Panc1 (cell line): Measurements from ENCODE around the gene FOXK1. TPM values are rescaled to one million over a fixed set of nuclear protein-coding genes. Genes with fewer than 3 reads are reported as not detected.
A peak's percentile ranks its signal among the peaks of the same experiment; 100 is the strongest.

ENCODE experiments used
- ATAC-seq: fragments of 200-7000 bp; cut with Tn5 transposase; 2 replicates; pipeline ENCODE4 v1.9.1; 2020; ENCODE audit warnings: mild to moderate bottlenecking, moderate library complexity
- BruUV-seq: library from RNA; stranded (reverse); fragments of 400-500 nt; replicated peaks from 2 replicates; lab custom pipeline; 2021; lab: Mats Ljungman, UMichigan
- CTCF ChIA-PET: fragments of 300-600 bp; sonication (Branson Sonifier 250); formaldehyde crosslinking; loops from one replicate; lab custom pipeline; 2022; ENCODE audit warnings: antibody characterized with exemption; lab: Charles Lee
- POLR2A ChIA-PET: fragments of 300-600 bp; sonication (Branson Sonifier 250); formaldehyde crosslinking; loops from one replicate; lab custom pipeline; 2022; ENCODE audit warnings: antibody characterized with exemption; lab: Charles Lee
- DNase-seq: peaks from one replicate; pipeline ENCODE4 v3.0.0-alpha.2; 2010; ENCODE audit warnings: low read depth, low spot score
- H3K27ac ChIP-seq: 2 replicates; pipeline ENCODE4 v1.5.1; 2011; ENCODE audit warnings: mild to moderate bottlenecking, low read length, inconsistent platforms
- H3K27me3 ChIP-seq: fragments of 200-500 bp; sonication (Bioruptor generic); 2 replicates; pipeline ENCODE4 v1.6.0; 2014; ENCODE audit warnings: low read length, inconsistent platforms; ENCODE audit not compliant: control insufficient read depth, insufficient read depth
- H3K36me3 ChIP-seq: fragments of 200-500 bp; sonication (Bioruptor generic); 2 replicates; pipeline ENCODE4 v1.5.1; 2014; ENCODE audit warnings: inconsistent platforms, mild to moderate bottlenecking, low read length, moderate library complexity; ENCODE audit not compliant: control insufficient read depth, insufficient read depth
- H3K4me1 ChIP-seq: 2 replicates; pipeline ENCODE4 v1.5.1; 2011; ENCODE audit warnings: inconsistent platforms, mild to moderate bottlenecking, low read length, moderate library complexity; ENCODE audit not compliant: control insufficient read depth, insufficient read depth
- H3K4me3 ChIP-seq, 2 experiments: 2 replicates each; pipeline ENCODE4 v1.5.1; 2011 to 2012; ENCODE audit warnings: low read depth in 2 of 2, low read length in 2 of 2, mild to moderate bottlenecking in 2 of 2, inconsistent platforms in 1 of 2, moderate library complexity in 1 of 2
- H3K9me3 ChIP-seq: fragments of 200-500 bp; sonication (Bioruptor generic); 2 replicates; pipeline ENCODE4 v1.5.1; 2014; ENCODE audit warnings: low read depth, mild to moderate bottlenecking, inconsistent platforms, low read length, moderate library complexity; ENCODE audit not compliant: control insufficient read depth, insufficient read depth
- POLR2AphosphoS5 ChIP-seq: IDR thresholded peaks from 2 replicates; pipeline ENCODE4 v1.6.1; 2012; ENCODE audit warnings: mild to moderate bottlenecking, low read depth, low read length, moderate library complexity
- SIN3A ChIP-seq: IDR thresholded peaks from 2 replicates; pipeline ENCODE4 v1.6.1; 2012; ENCODE audit warnings: low read depth, mild to moderate bottlenecking, low read length, moderate library complexity, borderline replicate concordance; ENCODE audit not compliant: insufficient read depth
- TCF7L2 ChIP-seq: IDR thresholded peaks from 2 replicates; pipeline ENCODE4 v1.6.1; 2011; ENCODE audit warnings: mild to moderate bottlenecking, low read depth, low read length, inconsistent platforms
- in situ Hi-C: cut with HindIII; loops from 2 replicates; pipeline ENCODE4 v1.10.0; 2016; ENCODE audit warnings: low sequenced_read_pairs, low pct_unique_long_range_greater_than_20kb
- intact Hi-C: fragments of 100-400 bp; cut with micrococcal nuclease; formaldehyde crosslinking; loops from one replicate; pipeline ENCODE4 v1.10.0; 2022; ENCODE audit not compliant: unreplicated experiment
- total RNA-seq: library from RNA; stranded (reverse); gene quantifications from one replicate; pipeline ENCODE4 v1.2.1, GENCODE V29; 2021; ENCODE audit not compliant: unreplicated experiment
- TF ChIP-seq, protein P1 (sequence below): fragments of 450-650 bp; IDR thresholded peaks from 2 replicates; pipeline ENCODE4 v1.5.1; 2017; ENCODE audit warnings: mild to moderate bottlenecking
- TF ChIP-seq, protein P2 (sequence below), 2 experiments: IDR thresholded peaks; 2 replicates each; pipeline ENCODE4 v1.6.1; 2011 to 2012; ENCODE audit warnings: low read depth in 2 of 2, control low read depth in 1 of 2, low read length in 1 of 2, mild to moderate bottlenecking in 1 of 2, moderate library complexity in 1 of 2; ENCODE audit not compliant: insufficient read depth in 1 of 2

The FOXK1 gene
- total RNA-seq, 1 experiment from 2014 or later, result 72.7 TPM

DNA sequence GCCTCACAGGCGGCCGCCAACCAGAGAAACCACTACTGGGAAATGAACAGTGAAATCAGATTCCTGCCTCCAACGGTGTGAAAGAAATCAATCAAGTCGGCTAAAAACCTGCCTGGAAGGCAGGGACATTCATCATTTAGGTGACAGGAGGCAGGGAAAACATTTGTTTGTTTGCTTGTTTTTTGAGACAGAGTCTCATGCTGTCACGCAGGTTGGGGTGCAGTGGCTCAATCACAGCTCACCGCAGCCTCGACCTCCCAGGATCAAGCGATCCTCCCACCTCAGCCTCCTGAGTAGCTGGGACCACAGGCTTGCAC is 123.8 kb downstream of the FOXK1 start:
- intact Hi-C loops (no loop called here), in situ Hi-C loops (no loop called here)
- TF ChIP-seq SIN3A (no peak), POLR2AphosphoS5 (no peak), TCF7L2 (no peak)
- TF ChIP-seq, protein P1, sequence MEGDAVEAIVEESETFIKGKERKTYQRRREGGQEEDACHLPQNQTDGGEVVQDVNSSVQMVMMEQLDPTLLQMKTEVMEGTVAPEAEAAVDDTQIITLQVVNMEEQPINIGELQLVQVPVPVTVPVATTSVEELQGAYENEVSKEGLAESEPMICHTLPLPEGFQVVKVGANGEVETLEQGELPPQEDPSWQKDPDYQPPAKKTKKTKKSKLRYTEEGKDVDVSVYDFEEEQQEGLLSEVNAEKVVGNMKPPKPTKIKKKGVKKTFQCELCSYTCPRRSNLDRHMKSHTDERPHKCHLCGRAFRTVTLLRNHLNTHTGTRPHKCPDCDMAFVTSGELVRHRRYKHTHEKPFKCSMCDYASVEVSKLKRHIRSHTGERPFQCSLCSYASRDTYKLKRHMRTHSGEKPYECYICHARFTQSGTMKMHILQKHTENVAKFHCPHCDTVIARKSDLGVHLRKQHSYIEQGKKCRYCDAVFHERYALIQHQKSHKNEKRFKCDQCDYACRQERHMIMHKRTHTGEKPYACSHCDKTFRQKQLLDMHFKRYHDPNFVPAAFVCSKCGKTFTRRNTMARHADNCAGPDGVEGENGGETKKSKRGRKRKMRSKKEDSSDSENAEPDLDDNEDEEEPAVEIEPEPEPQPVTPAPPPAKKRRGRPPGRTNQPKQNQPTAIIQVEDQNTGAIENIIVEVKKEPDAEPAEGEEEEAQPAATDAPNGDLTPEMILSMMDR, result no peak
- TF ChIP-seq, protein P2, sequence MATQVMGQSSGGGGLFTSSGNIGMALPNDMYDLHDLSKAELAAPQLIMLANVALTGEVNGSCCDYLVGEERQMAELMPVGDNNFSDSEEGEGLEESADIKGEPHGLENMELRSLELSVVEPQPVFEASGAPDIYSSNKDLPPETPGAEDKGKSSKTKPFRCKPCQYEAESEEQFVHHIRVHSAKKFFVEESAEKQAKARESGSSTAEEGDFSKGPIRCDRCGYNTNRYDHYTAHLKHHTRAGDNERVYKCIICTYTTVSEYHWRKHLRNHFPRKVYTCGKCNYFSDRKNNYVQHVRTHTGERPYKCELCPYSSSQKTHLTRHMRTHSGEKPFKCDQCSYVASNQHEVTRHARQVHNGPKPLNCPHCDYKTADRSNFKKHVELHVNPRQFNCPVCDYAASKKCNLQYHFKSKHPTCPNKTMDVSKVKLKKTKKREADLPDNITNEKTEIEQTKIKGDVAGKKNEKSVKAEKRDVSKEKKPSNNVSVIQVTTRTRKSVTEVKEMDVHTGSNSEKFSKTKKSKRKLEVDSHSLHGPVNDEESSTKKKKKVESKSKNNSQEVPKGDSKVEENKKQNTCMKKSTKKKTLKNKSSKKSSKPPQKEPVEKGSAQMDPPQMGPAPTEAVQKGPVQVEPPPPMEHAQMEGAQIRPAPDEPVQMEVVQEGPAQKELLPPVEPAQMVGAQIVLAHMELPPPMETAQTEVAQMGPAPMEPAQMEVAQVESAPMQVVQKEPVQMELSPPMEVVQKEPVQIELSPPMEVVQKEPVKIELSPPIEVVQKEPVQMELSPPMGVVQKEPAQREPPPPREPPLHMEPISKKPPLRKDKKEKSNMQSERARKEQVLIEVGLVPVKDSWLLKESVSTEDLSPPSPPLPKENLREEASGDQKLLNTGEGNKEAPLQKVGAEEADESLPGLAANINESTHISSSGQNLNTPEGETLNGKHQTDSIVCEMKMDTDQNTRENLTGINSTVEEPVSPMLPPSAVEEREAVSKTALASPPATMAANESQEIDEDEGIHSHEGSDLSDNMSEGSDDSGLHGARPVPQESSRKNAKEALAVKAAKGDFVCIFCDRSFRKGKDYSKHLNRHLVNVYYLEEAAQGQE (IDR thresholded peaks at IDR 0.05; ENCODE audit: insufficient read depth in 1 of 2, low read depth in 2 of 2, low read length in 1 of 2), result no peak
- no peaks in the 10 kb centered on the region for H3K36me3 ChIP-seq
- ChIA-PET CTCF (no interaction called here), POLR2A (interaction anchor here (0.5 to 0.6 kb wide), 3 partner anchors 96 to 275 kb away, joined by 3 to 11 read pairs (median 4); no protein-coding TSS in a partner anchor)
- BruUV-seq, result no TSS peak
- H3K4me1 ChIP-seq, result peaks cover 22% of the 10 kb centered on the region
- DNase-seq (no peak), ATAC-seq (peak; percentile 13)
- no peaks in the 10 kb centered on the region for H3K27me3 ChIP-seq
- H3K9me3 ChIP-seq, result no peaks in the 10 kb centered on the region
- H3K27ac ChIP-seq, result no peak overlapping the region
- H3K4me3 ChIP-seq, result 0 out of 4 replicates have a peak overlapping the region, but pooled peaks of 1 of the 2 experiments have one; percentile 20

- intact Hi-C loops, result no loop called here
- CTCF ChIA-PET, result no interaction called here
Observed at GRCh38 chr7:4806983-4807597, 125.0 kb downstream of the FOXK1 start.

GRCh38 chr7:4807598-4808016 is 125.5 kb downstream of the FOXK1 start:
- ATAC-seq (no peak), DNase-seq (no peak)
- BruUV-seq, result no TSS peak
- Histone ChIP-seq H3K4me3 (no peak overlapping the region), H3K27ac (no peak overlapping the region), H3K36me3 (no peaks in the 10 kb centered on the region), H3K9me3 (no peaks in the 10 kb centered on the region), H3K27me3 (no peaks in the 10 kb centered on the region), H3K4me1 (peaks cover 19% of the 10 kb centered on the region)
- in situ Hi-C loops, result no loop called here
- ChIA-PET CTCF (interaction anchor here (0.8 kb wide), 1 partner anchor 9 kb away, joined by 3 read pairs; no protein-coding TSS in a partner anchor), POLR2A (interaction anchor here (0.6 kb wide), 1 partner anchor 239 kb away, joined by 20 read pairs; no protein-coding TSS in a partner anchor)
- TF ChIP-seq POLR2AphosphoS5 (no peak), TCF7L2 (no peak), SIN3A (no peak)
- TF ChIP-seq, protein P2 (IDR thresholded peaks at IDR 0.05; ENCODE audit: insufficient read depth in 1 of 2, low read depth in 2 of 2, low read length in 1 of 2), result no peak
- TF ChIP-seq, protein P1, result no peak
- intact Hi-C loops, result no loop called here

More at GRCh38 chr7:4806983-4807597, 125.0 kb downstream of the FOXK1 start:
- H3K4me1 ChIP-seq, result peaks cover 19% of the 10 kb centered on the region
- H3K4me3 ChIP-seq, result no peak overlapping the region
- ATAC-seq (no peak; the same call in 1 of the 2 replicates), DNase-seq (no peak)
- in situ Hi-C loops, result no loop called here
- no peak for TF ChIP-seq TCF7L2
- POLR2A ChIA-PET, result no interaction called here
- no TSS peak for BruUV-seq
- H3K27ac ChIP-seq, result no peak overlapping the region
- H3K27me3 ChIP-seq, result no peaks in the 10 kb centered on the region
- H3K36me3 ChIP-seq, result no peaks in the 10 kb centered on the region
- H3K9me3 ChIP-seq, result no peaks in the 10 kb centered on the region
